ENCODE measurements around the gene FAHD2A.
"Not testable (repeated sequence)": the region's sequence is repeated elsewhere in the genome, so short reads cannot be mapped to it uniquely, and the experiment has no call there.

Gene FAHD2A

DNA sequence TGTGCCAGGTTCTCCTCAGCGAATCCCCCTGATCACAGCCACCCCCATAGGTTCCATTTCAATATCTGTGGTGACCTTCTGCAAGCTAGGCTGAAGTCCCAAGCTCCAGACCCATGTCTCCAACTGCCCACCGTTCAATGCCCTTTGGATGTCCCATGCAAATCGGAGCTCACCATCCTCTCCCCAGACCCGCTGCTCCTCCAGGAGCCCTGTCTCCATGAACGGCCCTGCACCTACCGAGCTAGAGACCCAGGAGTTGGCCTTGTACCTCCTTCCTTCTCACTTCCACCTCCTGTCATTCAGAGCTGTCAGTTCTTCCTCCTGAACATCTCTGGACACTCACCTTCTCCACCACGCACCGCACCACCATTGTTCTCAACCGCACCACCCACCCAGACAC, 1.0 kb upstream of the FAHD2A start:
- 0 out of 2 replicates have a peak, but pooled peaks cover 4% of the 10 kb centered on the region for H3K36me3 ChIP-seq (ENCODE audit: control insufficient read depth, low read length)
- TF ChIP-seq, protein P1, sequence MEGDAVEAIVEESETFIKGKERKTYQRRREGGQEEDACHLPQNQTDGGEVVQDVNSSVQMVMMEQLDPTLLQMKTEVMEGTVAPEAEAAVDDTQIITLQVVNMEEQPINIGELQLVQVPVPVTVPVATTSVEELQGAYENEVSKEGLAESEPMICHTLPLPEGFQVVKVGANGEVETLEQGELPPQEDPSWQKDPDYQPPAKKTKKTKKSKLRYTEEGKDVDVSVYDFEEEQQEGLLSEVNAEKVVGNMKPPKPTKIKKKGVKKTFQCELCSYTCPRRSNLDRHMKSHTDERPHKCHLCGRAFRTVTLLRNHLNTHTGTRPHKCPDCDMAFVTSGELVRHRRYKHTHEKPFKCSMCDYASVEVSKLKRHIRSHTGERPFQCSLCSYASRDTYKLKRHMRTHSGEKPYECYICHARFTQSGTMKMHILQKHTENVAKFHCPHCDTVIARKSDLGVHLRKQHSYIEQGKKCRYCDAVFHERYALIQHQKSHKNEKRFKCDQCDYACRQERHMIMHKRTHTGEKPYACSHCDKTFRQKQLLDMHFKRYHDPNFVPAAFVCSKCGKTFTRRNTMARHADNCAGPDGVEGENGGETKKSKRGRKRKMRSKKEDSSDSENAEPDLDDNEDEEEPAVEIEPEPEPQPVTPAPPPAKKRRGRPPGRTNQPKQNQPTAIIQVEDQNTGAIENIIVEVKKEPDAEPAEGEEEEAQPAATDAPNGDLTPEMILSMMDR (IDR thresholded peaks at IDR 0.05; ENCODE audit: low read depth, low read length, poor library complexity, severe bottlenecking), result no peak
- TF ChIP-seq EZH2phosphoT487 (IDR thresholded peaks at IDR 0.05; ENCODE audit: borderline replicate concordance, low read length), result no peak
- no peaks in the 10 kb centered on the region for H3K9me2 ChIP-seq (replicated peaks; ENCODE audit: control insufficient read depth, low read length)
- H3K4me2 ChIP-seq (ENCODE audit: low read length), result peak overlapping the region; percentile 88
- no peaks in the 10 kb centered on the region for H3F3A ChIP-seq (ENCODE audit: control insufficient read depth, insufficient read depth)
- peak overlapping the region; percentile 98 for H3K4me3 ChIP-seq (ENCODE audit: low read length)
- H3K27me3 ChIP-seq (ENCODE audit: control insufficient read depth, low read length), result no peaks in the 10 kb centered on the region
- H3K79me2 ChIP-seq (ENCODE audit: control insufficient read depth, low read length), result peaks cover 27% of the 10 kb centered on the region
- H4K20me1 ChIP-seq (ENCODE audit: control insufficient read depth, insufficient read depth, low read depth, low read length), result no peaks in the 10 kb centered on the region
- H3K9me3 ChIP-seq (ENCODE audit: control insufficient read depth, insufficient read depth, low read length), result no peaks in the 10 kb centered on the region
- H3K27ac ChIP-seq (ENCODE audit: low read depth, low read length), result no peak overlapping the region
- H3K4me1 ChIP-seq (ENCODE audit: control insufficient read depth, low read length), result peaks cover 13% of the 10 kb centered on the region

GRCh38 chr2:95402004-95402369, 521 bp upstream of the FAHD2A start:
- not testable (repeated sequence) for H3K9me2 ChIP-seq (replicated peaks; ENCODE audit: control insufficient read depth, low read length); H3F3A ChIP-seq (ENCODE audit: control insufficient read depth, insufficient read depth); H3K27me3 ChIP-seq (ENCODE audit: control insufficient read depth, low read length); H3K27ac ChIP-seq (ENCODE audit: low read depth, low read length); H3K36me3 ChIP-seq (ENCODE audit: control insufficient read depth, low read length); H4K20me1 ChIP-seq (ENCODE audit: control insufficient read depth, insufficient read depth, low read depth, low read length); H3K9me3 ChIP-seq (ENCODE audit: control insufficient read depth, insufficient read depth, low read length)
- TF ChIP-seq, protein P1 (IDR thresholded peaks at IDR 0.05; ENCODE audit: low read depth, low read length, poor library complexity, severe bottlenecking), result peak; percentile 10
- Histone ChIP-seq H3K79me2 (ENCODE audit: control insufficient read depth, low read length) (peaks cover 27% of the 10 kb centered on the region), H3K4me1 (ENCODE audit: control insufficient read depth, low read length) (peaks cover 13% of the 10 kb centered on the region), H3K4me2 (ENCODE audit: low read length) (peak overlapping the region; percentile 88), H3K4me3 (ENCODE audit: low read length) (peak overlapping the region; percentile 98)

- not testable (repeated sequence) for H3F3A ChIP-seq (ENCODE audit: control insufficient read depth, insufficient read depth); H3K27me3 ChIP-seq (ENCODE audit: control insufficient read depth, low read length); H3K9me3 ChIP-seq (ENCODE audit: control insufficient read depth, insufficient read depth, low read length); H3K27ac ChIP-seq (ENCODE audit: low read depth, low read length); H3K36me3 ChIP-seq (ENCODE audit: control insufficient read depth, low read length); H4K20me1 ChIP-seq (ENCODE audit: control insufficient read depth, insufficient read depth, low read depth, low read length); H3K9me2 ChIP-seq (replicated peaks; ENCODE audit: control insufficient read depth, low read length)
- Histone ChIP-seq H3K4me1 (ENCODE audit: control insufficient read depth, low read length) (peaks cover 13% of the 10 kb centered on the region), H3K79me2 (ENCODE audit: control insufficient read depth, low read length) (peaks cover 27% of the 10 kb centered on the region), H3K4me3 (ENCODE audit: low read length) (peak overlapping the region; percentile 98), H3K4me2 (ENCODE audit: low read length) (peak overlapping the region; percentile 88)
- TF ChIP-seq, protein P1 (IDR thresholded peaks at IDR 0.05; ENCODE audit: low read depth, low read length, poor library complexity, severe bottlenecking), result peak; percentile 63
Observed at GRCh38 chr2:95403204-95403721, 755 bp downstream of the FAHD2A start.

GRCh38 chr2:95403824-95404223, 1.3 kb downstream of the FAHD2A start:
- not testable (repeated sequence) for H3K9me3 ChIP-seq (ENCODE audit: control insufficient read depth, insufficient read depth, low read length); H3F3A ChIP-seq (ENCODE audit: control insufficient read depth, insufficient read depth); H4K20me1 ChIP-seq (ENCODE audit: control insufficient read depth, insufficient read depth, low read depth, low read length); H3K27me3 ChIP-seq (ENCODE audit: control insufficient read depth, low read length); H3K9me2 ChIP-seq (replicated peaks; ENCODE audit: control insufficient read depth, low read length); H3K36me3 ChIP-seq (ENCODE audit: control insufficient read depth, low read length); H3K27ac ChIP-seq (ENCODE audit: low read depth, low read length)
- Histone ChIP-seq H3K4me2 (ENCODE audit: low read length) (peak overlapping the region; percentile 88), H3K4me1 (ENCODE audit: control insufficient read depth, low read length) (peaks cover 13% of the 10 kb centered on the region), H3K4me3 (ENCODE audit: low read length) (peak overlapping the region; percentile 98), H3K79me2 (ENCODE audit: control insufficient read depth, low read length) (peaks cover 27% of the 10 kb centered on the region)

GRCh38 chr2:95404676-95405075, 2.2 kb downstream of the FAHD2A start:
- not testable (repeated sequence) for H3K9me2 ChIP-seq (replicated peaks; ENCODE audit: control insufficient read depth, low read length); H3K27ac ChIP-seq (ENCODE audit: low read depth, low read length); H3K4me2 ChIP-seq (ENCODE audit: low read length); H3K27me3 ChIP-seq (ENCODE audit: control insufficient read depth, low read length); H4K20me1 ChIP-seq (ENCODE audit: control insufficient read depth, insufficient read depth, low read depth, low read length); H3K36me3 ChIP-seq (ENCODE audit: control insufficient read depth, low read length); H3F3A ChIP-seq (ENCODE audit: control insufficient read depth, insufficient read depth); H3K4me3 ChIP-seq (ENCODE audit: low read length); H3K9me3 ChIP-seq (ENCODE audit: control insufficient read depth, insufficient read depth, low read length)
- Histone ChIP-seq H3K4me1 (ENCODE audit: control insufficient read depth, low read length) (peaks cover 13% of the 10 kb centered on the region), H3K79me2 (ENCODE audit: control insufficient read depth, low read length) (peaks cover 27% of the 10 kb centered on the region)

DNA sequence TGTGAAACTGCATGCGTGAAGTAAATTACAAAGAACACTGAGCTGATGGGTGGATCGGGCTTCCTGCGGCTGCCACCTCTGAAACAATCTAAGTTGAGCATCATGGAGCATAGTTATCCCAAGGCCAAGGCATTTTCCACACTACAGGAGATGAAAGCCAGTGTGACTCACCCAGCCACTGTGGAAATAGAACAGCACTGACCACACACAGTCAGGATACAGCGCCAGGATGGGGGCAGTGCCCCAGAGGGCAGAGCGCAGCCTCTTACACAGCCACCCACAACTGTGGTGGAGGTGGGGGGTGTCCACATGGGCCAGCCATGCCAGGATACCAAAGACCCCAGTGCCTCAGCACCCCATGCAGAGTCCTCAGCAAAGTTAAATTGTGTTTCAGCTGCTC, 8.7 kb downstream of the FAHD2A start:
- not testable (repeated sequence) for H3K36me3 ChIP-seq (ENCODE audit: control insufficient read depth, low read length); H3K4me3 ChIP-seq (ENCODE audit: low read length); H3F3A ChIP-seq (ENCODE audit: control insufficient read depth, insufficient read depth); H3K27me3 ChIP-seq (ENCODE audit: control insufficient read depth, low read length); H3K9me3 ChIP-seq (ENCODE audit: control insufficient read depth, insufficient read depth, low read length); H4K20me1 ChIP-seq (ENCODE audit: control insufficient read depth, insufficient read depth, low read depth, low read length); H3K9me2 ChIP-seq (replicated peaks; ENCODE audit: control insufficient read depth, low read length); H3K4me2 ChIP-seq (ENCODE audit: low read length); H3K4me1 ChIP-seq (ENCODE audit: control insufficient read depth, low read length); H3K27ac ChIP-seq (ENCODE audit: low read depth, low read length); H3K79me2 ChIP-seq (ENCODE audit: control insufficient read depth, low read length)
